H9 (cell line): ENCODE measurements around the gene SPNS3. TPM values are rescaled to one million over a fixed set of nuclear protein-coding genes. Genes with fewer than 3 reads are reported as not detected.
A peak's percentile ranks its signal among the peaks of the same experiment; 100 is the strongest.

Experiments used
- DNase-seq: peaks from one replicate; pipeline ENCODE4 v3.0.0-alpha.2; 2017
- H2AFZ ChIP-seq: one replicate; pipeline ENCODE4 v1.6.1; 2013; ENCODE audit warnings: mild to moderate bottlenecking, low read length, control low read depth, moderate library complexity
- H2AK5ac ChIP-seq: 2 replicates; pipeline ENCODE4 v1.6.1; 2013; ENCODE audit warnings: low read length, control low read depth, mixed read lengths; ENCODE audit not compliant: insufficient read length
- H2BK120ac ChIP-seq: one replicate; pipeline ENCODE4 v1.6.1; 2013; ENCODE audit warnings: low read depth, mild to moderate bottlenecking, low read length, control low read depth, inconsistent platforms; ENCODE audit not compliant: poor library complexity, severe bottlenecking
- H2BK12ac ChIP-seq: 2 replicates; pipeline ENCODE4 v1.6.1; 2013; ENCODE audit warnings: low read length, control low read depth, mixed read lengths, low read depth; ENCODE audit not compliant: insufficient read length
- H2BK15ac ChIP-seq: 2 replicates; pipeline ENCODE4 v1.6.1; 2013; ENCODE audit warnings: low read depth, low read length, control low read depth
- H2BK20ac ChIP-seq: one replicate; pipeline ENCODE4 v1.6.1; 2013; ENCODE audit warnings: low read depth, mild to moderate bottlenecking, low read length, control low read depth, inconsistent platforms; ENCODE audit not compliant: poor library complexity, severe bottlenecking
- H2BK5ac ChIP-seq: 2 replicates; pipeline ENCODE4 v1.6.1; 2013; ENCODE audit warnings: low read length, control low read depth, mixed read lengths; ENCODE audit not compliant: insufficient read length
- H3K14ac ChIP-seq: 2 replicates; pipeline ENCODE4 v1.6.1; 2013; ENCODE audit warnings: low read length, control low read depth; ENCODE audit not compliant: insufficient read depth
- H3K18ac ChIP-seq: 2 replicates; pipeline ENCODE4 v1.6.1; 2013; ENCODE audit warnings: low read depth, mild to moderate bottlenecking, mixed read lengths, low read length, control low read depth; ENCODE audit not compliant: insufficient read length
- H3K23ac ChIP-seq: 2 replicates; pipeline ENCODE4 v1.6.1; 2013; ENCODE audit warnings: low read length, control low read depth, mixed read lengths, low read depth; ENCODE audit not compliant: insufficient read length
- H3K23me2 ChIP-seq: 2 replicates; pipeline ENCODE4 v1.6.1; 2013; ENCODE audit warnings: low read depth, mild to moderate bottlenecking, mixed read lengths, low read length, control low read depth; ENCODE audit not compliant: insufficient read length, poor library complexity, severe bottlenecking
- H3K27ac ChIP-seq: 2 replicates; pipeline ENCODE4 v1.5.1; 2013; ENCODE audit warnings: low read length, control low read depth, mixed read lengths, low read depth; ENCODE audit not compliant: insufficient read length
- H3K27me3 ChIP-seq: 2 replicates; pipeline ENCODE4 v1.6.1; 2013; ENCODE audit warnings: low read length, control low read depth, inconsistent platforms; ENCODE audit not compliant: insufficient read depth
- H3K4ac ChIP-seq: 2 replicates; pipeline ENCODE4 v1.6.1; 2013; ENCODE audit warnings: low read depth, mild to moderate bottlenecking, control low read depth, inconsistent platforms, low read length, moderate library complexity
- H3K4me1 ChIP-seq: 2 replicates; pipeline ENCODE4 v1.6.1; 2013; ENCODE audit warnings: low read length, control low read depth, inconsistent platforms; ENCODE audit not compliant: insufficient read depth
- H3K4me2 ChIP-seq: 2 replicates; pipeline ENCODE4 v1.6.1; 2013; ENCODE audit warnings: low read length, control low read depth, mixed read lengths; ENCODE audit not compliant: insufficient read length, insufficient read depth
- H3K56ac ChIP-seq: 2 replicates; pipeline ENCODE4 v1.6.1; 2013; ENCODE audit warnings: low read depth, mild to moderate bottlenecking, mixed read lengths, low read length, control low read depth; ENCODE audit not compliant: insufficient read length
- H3K79me1 ChIP-seq: 2 replicates; pipeline ENCODE4 v1.6.1; 2013; ENCODE audit warnings: low read depth, mild to moderate bottlenecking, moderate library complexity, low read length, control low read depth, inconsistent platforms; ENCODE audit not compliant: insufficient read depth, poor library complexity, severe bottlenecking
- H3K79me2 ChIP-seq: 2 replicates; pipeline ENCODE4 v1.6.1; 2013; ENCODE audit warnings: low read length, control low read depth, inconsistent platforms; ENCODE audit not compliant: insufficient read depth
- H3K9ac ChIP-seq: 2 replicates; pipeline ENCODE4 v1.6.1; 2013; ENCODE audit warnings: low read length, control low read depth, mixed read lengths; ENCODE audit not compliant: insufficient read length; ENCODE audit errors: extremely low read depth
- H3K9me3 ChIP-seq: one replicate; pipeline ENCODE4 v1.6.1; 2013; ENCODE audit warnings: low read depth, low read length, inconsistent platforms; ENCODE audit not compliant: control insufficient read depth
- H3T11ph ChIP-seq: one replicate; pipeline ENCODE4 v1.6.1; 2013; ENCODE audit warnings: mild to moderate bottlenecking, low read length, control low read depth, inconsistent platforms
- H4K20me1 ChIP-seq: one replicate; pipeline ENCODE4 v1.6.1; 2013; ENCODE audit not compliant: control insufficient read depth, insufficient read length, insufficient read depth
- H4K5ac ChIP-seq: 2 replicates; pipeline ENCODE4 v1.6.1; 2013; ENCODE audit warnings: low read depth, mild to moderate bottlenecking, mixed read lengths, low read length, control low read depth; ENCODE audit not compliant: insufficient read length
- H4K8ac ChIP-seq: replicated peaks from 2 replicates; pipeline ENCODE4 v1.6.1; 2013; ENCODE audit warnings: low read length, control low read depth, mixed read lengths, low read depth; ENCODE audit not compliant: insufficient read length
- H4K91ac ChIP-seq: 2 replicates; pipeline ENCODE4 v1.6.1; 2013; ENCODE audit warnings: low read depth, mild to moderate bottlenecking, moderate library complexity, mixed read lengths, low read length, control low read depth; ENCODE audit not compliant: insufficient read length
- H3K27ac Mint-ChIP-seq, 3 experiments: 2 replicates in 2 of 3; 3 replicates in 1 of 3; pipeline ENCODE4 v1.8.0; 2020 to 2021; ENCODE audit warnings: mixed read lengths in 3 of 3, mild to moderate bottlenecking in 1 of 3, moderate library complexity in 1 of 3
- H3K27me3 Mint-ChIP-seq: 2 replicates; pipeline ENCODE4 v1.8.0; 2021; ENCODE audit warnings: low read depth, mild to moderate bottlenecking, moderate library complexity, mixed read lengths
- H3K36me3 Mint-ChIP-seq, 3 experiments: 2 replicates in 2 of 3; 3 replicates in 1 of 3; pipeline ENCODE4 v1.8.0; 2020 to 2021; ENCODE audit warnings: low read depth in 3 of 3, mixed read lengths in 3 of 3; ENCODE audit not compliant: insufficient read depth in 1 of 3
- H3K4me1 Mint-ChIP-seq, 2 experiments: 2 replicates each; pipeline ENCODE4 v1.8.0; 2020; ENCODE audit warnings: mixed read lengths in 2 of 2
- H3K4me3 Mint-ChIP-seq, 2 experiments: 2 replicates in 1 of 2; 3 replicates in 1 of 2; pipeline ENCODE4 v1.8.0; 2020 to 2021; ENCODE audit warnings: mild to moderate bottlenecking in 2 of 2, mixed read lengths in 2 of 2, moderate library complexity in 1 of 2
- H3K9me3 Mint-ChIP-seq, 2 experiments: 2 replicates in 1 of 2; 3 replicates in 1 of 2; pipeline ENCODE4 v1.8.0; 2020; ENCODE audit warnings: mild to moderate bottlenecking in 2 of 2, mixed read lengths in 2 of 2, moderate library complexity in 1 of 2
- WGBS: extraction: QIAGEN DNeasy Blood & Tissue Kit; methylation state at CpG from one replicate; pipeline ENCODE4 v1.1.7; 2013; ENCODE audit warnings: missing lambda C conversion rate, low lambda C conversion rate, mixed read lengths; ENCODE audit not compliant: insufficient read length; ENCODE audit errors: extremely low coverage; 5-methylcytosine and 5-hydroxymethylcytosine counted together
- total RNA-seq: library from RNA; stranded (reverse); gene quantifications from 2 replicates; pipeline ENCODE4 v1.2.1, GENCODE V29; 2021
- TF ChIP-seq, protein P1 (sequence below): fragments of 200-600 bp; sonication (generic); conservative IDR thresholded peaks from 3 replicates; pipeline ENCODE4 v1.8.0; 2021; ENCODE audit warnings: antibody characterized with exemption, mild to moderate bottlenecking

The SPNS3 gene
- total RNA-seq, 1 experiment from 2014 or later, result not detected

DNA sequence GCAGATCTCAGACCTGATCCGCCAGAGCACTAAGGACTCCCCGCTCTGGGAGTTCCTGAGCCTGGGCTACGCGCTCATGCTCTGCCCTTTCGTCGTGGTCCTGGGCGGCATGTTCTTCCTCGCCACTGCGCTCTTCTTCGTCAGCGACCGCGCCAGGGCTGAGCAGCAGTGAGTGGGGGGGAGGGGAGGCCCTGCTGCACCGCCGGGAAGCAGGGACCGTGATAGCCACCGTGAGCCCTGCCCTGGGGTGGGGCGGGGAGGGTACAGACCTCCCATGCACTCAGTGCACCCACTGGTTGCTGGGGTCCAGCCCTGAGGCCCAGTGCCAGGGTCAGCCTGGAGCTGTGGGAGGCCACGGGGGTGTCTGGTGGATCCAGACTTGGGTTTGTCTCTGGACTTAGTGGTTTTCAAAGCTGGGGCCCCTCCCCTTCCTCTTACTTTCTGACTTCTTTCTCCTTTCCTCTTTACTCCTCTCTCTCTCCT is 102.6 kb downstream of the SPNS3 start:
- no peak overlapping the region for H3T11ph ChIP-seq
- H3K9me3 ChIP-seq, result no peaks in the 10 kb centered on the region
- WGBS, result no CpG with 5 or more reads among the region's 19 CpGs
- Mint-ChIP-seq H3K4me3 (peak overlapping the region; percentile 10 to 59; a peak in 2 of 5 replicates), H3K36me3 (peaks cover 7 to 42% (median 17%) of the 10 kb centered on the region in 3 experiments; a peak in 6 of 7 replicates), H3K4me1 (peaks cover 19 to 20% of the 10 kb centered on the region in 2 experiments), H3K9me3 (no peaks in the 10 kb centered on the region), H3K27me3 (peaks cover 39% of the 10 kb centered on the region), H3K27ac (no peak overlapping the region; a peak in 1 of 7 replicates)
- TF ChIP-seq, protein P1, sequence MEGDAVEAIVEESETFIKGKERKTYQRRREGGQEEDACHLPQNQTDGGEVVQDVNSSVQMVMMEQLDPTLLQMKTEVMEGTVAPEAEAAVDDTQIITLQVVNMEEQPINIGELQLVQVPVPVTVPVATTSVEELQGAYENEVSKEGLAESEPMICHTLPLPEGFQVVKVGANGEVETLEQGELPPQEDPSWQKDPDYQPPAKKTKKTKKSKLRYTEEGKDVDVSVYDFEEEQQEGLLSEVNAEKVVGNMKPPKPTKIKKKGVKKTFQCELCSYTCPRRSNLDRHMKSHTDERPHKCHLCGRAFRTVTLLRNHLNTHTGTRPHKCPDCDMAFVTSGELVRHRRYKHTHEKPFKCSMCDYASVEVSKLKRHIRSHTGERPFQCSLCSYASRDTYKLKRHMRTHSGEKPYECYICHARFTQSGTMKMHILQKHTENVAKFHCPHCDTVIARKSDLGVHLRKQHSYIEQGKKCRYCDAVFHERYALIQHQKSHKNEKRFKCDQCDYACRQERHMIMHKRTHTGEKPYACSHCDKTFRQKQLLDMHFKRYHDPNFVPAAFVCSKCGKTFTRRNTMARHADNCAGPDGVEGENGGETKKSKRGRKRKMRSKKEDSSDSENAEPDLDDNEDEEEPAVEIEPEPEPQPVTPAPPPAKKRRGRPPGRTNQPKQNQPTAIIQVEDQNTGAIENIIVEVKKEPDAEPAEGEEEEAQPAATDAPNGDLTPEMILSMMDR, result no peak
- H2BK15ac ChIP-seq, result no peak overlapping the region
- H2BK20ac ChIP-seq, result no peak overlapping the region
- no peak overlapping the region for H3K9ac ChIP-seq
- no peak overlapping the region for H2AFZ ChIP-seq
- peak; percentile 72 for DNase-seq
- no peak overlapping the region for H4K8ac ChIP-seq
- no peak overlapping the region for H2BK120ac ChIP-seq
- no peak overlapping the region for H2BK5ac ChIP-seq
- H3K79me1 ChIP-seq, result no peaks in the 10 kb centered on the region
- no peak overlapping the region for H3K14ac ChIP-seq
- peak overlapping the region; percentile 42 for H3K4me2 ChIP-seq
- H3K27ac ChIP-seq, result no peak overlapping the region
- H3K27me3 ChIP-seq, result peaks cover 3% of the 10 kb centered on the region; the same call in 1 of the 2 replicates
- no peak overlapping the region for H4K91ac ChIP-seq
- peaks cover 5% of the 10 kb centered on the region for H4K20me1 ChIP-seq
- H3K23ac ChIP-seq, result no peak overlapping the region
- no peaks in the 10 kb centered on the region for H3K23me2 ChIP-seq
- H4K5ac ChIP-seq, result no peak overlapping the region
- no peak overlapping the region for H3K4ac ChIP-seq
- no peak overlapping the region for H3K56ac ChIP-seq
- H3K18ac ChIP-seq, result no peak overlapping the region
- no peaks in the 10 kb centered on the region for H3K79me2 ChIP-seq
- no peaks in the 10 kb centered on the region; the same call in 1 of the 2 replicates for H3K4me1 ChIP-seq
- H2BK12ac ChIP-seq, result no peak overlapping the region
- no peak overlapping the region for H2AK5ac ChIP-seq
